HG03025 (cell line): Measurements from ENCODE around the gene ADRM1.

ENCODE experiments used
- ATAC-seq: cut with Tn5 transposase; IDR thresholded peaks from one replicate; pipeline ENCODE4 v1.9.1; 2021; ENCODE audit warnings: mild to moderate bottlenecking, moderate library complexity; ENCODE audit not compliant: unreplicated experiment, low FRiP score

Gene ADRM1

DNA sequence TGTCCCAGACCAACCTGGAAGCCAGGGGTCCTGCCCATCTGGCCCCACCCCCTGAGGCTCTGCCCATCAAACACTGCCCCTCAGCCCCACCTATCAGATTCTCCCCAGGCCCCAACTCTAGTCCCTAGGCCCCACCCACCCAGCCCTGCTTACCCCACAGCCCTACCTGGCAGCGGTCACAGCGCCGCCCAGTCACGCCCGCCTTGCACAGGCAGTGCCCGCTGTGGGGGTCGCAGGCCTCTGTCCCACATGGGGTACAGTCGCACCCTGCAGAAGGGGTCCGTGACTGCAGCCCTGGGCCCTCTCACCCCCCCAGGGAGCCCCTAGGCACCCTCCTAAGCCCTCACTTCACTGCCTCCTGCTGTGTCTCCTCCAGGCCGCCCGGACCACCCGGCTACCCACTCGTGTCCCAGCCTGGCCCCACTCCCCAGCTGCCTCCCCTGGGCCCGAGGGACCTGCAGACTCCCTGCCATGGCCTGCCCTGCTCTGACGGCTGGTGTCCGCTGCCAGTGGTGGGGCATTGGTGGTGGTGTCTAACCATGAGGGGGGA is 19.8 kb downstream of the ADRM1 start:
- no peak for ATAC-seq

DNA sequence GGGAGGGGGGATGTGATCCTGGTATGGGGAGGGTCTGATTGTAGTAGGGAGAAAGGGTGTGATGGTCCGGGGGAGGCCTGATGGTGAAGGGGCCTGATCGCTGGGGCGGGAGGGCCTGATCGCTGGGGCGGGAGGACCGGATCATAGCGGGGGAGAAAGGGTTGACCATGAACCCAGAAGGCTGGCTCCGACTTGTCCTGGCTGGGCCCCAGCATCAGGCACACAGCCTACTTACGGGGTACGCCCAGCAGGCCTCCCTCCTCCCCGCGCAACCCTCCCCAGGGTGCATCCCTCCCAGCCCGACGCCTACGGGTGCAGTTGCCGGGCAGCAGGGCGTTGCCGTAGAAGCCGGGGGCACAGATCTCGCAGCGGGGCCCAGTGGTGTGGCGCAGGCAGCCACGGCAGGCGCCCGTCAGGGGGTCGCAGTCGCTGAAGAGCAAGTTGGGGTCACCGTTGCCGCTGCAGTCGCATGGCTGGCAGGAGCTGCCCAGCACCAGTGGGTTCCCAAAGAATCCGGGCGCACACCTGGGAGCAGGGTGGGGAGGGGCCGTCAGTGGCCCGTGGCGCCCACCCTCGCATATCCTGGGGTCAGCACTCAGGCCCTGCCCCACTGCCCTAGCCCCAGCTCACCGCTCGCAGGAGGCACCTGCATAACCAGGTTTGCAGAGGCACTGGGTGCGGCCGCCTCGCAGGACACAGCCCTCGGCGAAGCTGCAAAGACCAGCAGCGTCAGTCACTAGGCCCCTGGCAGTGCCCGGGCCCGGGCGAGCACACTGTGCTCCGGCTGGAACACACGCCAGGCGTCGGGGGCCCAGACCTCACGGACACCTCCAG is 20.6 kb downstream of the ADRM1 start:
- ATAC-seq, result no peak

DNA sequence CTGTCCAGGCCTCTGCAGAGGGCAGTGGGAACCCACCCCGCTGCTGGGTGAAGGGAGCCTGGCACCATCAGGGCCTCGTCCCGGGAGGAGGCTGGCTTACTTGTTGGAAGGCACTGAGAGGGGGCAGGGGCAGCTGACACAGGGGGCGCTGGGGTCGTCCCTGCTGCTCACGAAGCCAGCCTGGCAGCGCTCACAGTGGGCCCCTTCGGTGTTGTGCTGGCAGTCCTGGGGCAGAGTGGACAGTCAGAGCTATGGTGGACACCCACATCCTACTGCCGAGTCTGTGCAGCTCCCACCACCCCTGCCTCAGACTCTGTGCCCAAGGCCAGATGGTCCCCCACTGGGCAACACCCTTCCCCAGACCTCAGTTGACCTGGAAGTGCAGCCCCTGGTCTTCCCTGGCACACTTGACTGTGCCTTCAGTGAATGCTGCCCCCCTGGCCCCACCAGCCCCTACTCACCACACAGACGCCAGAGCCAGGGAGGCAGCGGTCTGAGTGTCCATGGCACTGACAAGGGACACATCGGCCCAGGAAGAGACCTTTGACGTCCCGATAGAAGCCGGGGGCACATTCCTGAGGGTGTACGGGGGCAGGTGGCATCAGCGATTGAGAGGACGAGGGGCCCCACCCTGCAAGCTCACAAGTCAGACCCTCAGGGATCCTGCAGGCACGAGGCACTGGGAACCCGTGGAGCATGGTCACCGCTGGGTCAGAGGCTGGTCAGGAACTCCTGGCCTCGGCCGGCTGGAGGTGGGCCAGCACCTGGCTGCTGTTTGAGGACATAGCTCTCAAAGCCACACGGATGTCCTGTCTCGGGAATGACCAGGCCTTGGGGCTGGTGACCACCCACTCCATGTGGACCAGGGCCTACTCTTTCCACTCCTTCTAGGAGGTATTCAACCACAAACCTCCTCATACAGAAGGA is 21.4 kb downstream of the ADRM1 start:
- ATAC-seq, result no peak

DNA sequence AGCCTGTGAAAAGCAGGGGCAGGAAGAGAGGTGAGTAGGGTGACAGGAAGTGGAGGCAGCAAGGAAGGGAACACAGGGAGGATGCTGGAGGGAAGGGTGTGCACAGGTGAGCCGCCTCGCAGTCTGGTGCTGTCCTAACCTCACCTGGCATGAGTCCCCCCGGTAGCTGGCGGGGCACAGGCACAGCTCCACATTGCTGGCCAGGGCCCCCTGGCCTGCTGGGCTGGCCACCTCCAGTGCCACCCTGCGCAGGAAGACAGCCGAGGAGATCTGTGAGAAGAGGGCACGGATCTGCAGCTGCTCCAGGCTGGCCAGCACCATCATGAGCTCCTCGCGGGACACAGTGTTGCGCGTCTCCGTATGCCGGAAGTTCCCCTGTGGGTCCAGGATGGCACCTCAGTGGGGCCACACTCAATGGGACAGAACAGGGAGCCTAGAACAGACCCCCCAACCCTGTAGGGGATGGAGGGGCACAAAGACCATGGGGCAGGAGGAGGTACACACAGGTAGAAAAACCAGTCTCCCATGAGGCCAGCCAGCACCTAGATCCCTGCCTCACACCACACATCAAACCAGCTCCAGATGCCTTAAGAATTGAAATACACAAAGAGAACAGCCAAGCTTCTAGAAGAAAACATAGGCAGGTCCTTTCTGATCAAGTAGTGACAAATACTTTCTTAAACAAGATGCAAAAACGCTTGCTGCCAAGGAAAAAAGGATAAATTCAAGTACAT is 22.5 kb downstream of the ADRM1 start:
- no peak for ATAC-seq

DNA sequence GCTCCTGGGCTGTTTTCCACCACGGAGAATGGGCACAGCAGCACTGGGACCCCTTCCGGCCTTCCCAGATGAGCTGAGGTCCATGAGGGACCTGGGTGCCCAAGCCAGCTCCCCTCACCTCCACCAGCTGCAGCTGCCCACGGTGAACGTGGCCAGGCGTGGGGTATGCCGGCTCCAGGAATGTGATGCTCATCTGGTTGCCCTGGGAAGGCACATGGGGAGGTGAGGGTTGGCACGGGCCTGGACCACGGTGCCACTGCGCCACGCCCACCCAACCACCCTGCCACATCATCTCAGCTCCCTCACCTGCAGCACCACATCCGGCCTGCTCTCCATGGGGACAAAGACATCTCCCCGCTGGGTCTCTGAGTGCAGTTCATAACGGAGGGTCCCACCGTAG is 23.8 kb downstream of the ADRM1 start:
- no peak for ATAC-seq

DNA sequence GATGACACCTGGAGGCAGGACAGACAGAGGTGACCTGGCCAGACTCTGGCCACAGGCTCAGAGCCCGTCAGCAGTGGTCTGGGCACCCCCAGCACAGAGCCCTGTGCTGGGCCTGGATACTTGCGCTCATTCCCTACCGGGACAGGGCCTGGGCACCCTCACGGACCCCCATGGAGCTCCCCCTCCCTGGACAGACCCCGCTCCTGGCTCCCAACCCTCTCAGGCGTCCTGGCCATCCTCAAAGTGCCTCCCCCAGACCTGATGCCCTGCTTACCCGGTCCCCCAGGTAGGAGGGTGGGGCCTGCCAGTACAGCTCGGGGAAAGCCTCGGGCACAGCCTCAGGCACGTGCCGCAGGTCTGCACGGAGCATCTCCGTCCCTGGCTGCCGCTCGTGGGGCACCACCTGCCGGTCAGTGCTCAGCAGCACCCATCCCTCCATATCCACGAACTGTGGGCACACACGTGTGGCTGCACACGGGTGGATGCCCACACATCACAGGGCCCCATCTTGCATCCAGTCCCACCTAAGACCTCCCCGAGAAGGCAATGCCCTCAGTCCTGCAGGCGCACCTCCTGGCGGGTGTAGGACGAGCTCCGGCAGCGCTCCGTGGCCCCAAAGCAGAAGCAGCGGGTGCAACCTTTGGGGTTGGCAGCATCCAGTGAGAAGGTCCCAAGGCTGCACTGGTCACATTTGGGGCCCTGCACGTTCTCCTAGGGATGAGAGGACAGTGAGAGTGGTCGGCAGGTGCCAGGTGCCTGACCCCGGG is 24.3 kb downstream of the ADRM1 start:
- no peak for ATAC-seq

DNA sequence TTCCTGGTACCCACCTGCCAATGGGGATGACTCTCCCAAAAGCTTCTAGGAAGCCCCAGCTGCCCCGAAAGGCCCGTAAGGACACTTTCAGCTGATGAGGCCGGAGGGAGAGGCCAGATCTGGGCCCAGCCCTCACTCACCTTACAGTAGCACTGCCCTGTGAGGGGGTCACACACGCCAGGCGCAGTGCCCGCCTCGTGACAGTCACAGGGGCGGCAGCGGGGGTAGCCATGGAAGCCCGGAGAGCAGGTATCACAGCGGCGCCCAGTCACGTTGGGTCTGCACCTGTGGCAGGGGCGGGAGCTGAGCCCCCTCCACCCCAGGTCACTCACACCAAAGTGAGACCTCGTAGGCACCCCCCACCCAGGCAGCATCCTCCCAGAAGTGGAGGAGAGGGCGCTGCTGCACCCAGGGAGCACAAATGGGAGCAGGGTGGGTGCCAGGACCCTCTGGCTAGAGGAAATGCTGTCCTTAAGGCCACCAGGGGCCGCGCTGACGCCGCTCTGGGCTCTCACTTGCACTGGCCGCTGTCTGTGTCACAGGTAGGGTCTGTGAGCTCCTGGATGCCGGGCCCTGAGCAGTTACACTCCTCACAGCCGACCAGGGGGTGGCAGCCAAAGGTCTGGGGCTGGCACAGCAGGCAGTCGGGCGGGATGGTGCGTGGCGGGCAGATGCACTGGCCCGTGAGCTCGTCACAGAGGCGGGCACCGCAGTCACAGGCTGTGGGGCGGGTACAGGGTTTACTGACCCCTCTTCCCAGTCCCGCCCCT is 25.1 kb downstream of the ADRM1 start:
- ATAC-seq, result no peak

DNA sequence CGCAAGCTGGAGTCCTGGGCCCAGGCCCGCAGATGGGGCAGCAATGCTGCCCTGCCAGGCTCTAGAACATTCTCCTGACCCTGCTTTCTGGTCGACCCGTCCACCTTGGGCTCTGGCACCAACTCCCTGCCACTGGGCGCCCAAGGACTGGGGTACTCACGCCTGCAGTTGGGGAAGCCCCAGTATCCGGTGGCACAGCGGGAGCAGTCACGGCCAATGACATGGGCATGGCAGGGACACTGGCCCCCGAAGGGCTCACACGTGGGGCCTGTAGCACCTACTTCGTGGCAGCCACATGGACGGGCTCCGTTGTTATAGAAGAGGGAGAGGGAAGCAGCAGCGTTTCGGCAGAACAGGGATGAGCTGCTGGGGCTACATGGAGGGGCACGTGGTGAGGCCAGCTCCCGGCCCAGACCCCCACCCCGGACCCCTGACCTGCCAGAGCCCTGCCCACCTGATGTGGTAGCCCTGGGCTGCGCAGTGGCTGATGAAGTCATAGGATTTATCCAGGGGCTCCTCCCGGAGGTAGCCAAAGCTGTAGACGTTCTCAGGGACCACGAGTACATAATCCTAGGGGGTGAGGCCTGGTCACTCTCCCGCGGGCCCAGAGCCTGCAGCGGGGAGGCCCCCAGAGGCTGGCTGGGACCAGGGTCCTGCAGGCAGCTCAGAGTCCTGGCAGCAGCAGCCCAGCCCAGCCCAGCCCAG is 26.0 kb downstream of the ADRM1 start:
- ATAC-seq, result no peak

DNA sequence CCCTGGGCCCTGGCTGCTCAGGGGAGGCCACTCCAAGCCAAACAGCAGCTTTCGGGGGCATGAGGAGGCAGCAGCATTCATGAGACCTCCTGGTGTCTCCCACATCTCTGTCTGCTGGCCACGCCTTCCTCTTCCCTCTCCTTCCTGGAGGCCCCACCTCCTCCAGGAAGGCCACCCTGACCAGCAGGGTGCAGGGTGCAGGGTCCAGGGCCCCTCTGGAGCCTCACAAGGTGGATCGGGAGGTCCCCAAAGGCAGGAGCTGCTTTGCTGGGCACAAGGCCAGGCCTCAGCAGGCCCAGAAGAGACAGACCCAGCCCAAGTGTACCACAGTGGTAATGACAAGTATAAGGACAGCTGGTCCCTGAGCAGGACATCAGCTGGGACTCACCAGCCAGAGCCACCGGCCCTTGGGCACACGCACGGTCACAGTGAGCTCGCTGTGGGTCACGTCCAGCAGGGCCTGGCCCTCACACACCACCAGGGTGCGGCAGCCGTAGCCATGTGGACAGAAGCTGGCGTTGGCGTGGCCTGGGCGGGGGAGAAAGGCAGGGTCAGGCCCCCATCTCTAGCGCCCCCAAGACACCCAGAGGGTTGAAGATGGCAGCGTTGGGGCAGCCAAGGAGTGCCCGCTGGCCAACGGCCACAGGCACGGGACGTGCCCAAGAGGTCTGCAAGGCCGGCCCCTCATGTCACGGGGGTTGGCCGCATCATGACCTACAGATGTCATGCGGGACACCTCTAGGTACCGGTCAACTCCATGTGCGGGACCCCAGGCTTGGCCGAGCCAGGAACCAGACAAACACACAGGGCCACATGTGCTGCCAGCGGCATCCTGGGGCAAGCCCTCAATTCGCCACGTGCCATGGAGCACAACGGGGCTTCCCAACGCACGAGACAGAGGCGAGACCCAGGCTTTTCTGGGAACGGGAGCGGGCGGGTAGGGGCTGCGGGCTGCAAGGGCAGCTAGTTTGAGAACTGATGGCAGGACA is 26.9 kb downstream of the ADRM1 start:
- no peak for ATAC-seq

DNA sequence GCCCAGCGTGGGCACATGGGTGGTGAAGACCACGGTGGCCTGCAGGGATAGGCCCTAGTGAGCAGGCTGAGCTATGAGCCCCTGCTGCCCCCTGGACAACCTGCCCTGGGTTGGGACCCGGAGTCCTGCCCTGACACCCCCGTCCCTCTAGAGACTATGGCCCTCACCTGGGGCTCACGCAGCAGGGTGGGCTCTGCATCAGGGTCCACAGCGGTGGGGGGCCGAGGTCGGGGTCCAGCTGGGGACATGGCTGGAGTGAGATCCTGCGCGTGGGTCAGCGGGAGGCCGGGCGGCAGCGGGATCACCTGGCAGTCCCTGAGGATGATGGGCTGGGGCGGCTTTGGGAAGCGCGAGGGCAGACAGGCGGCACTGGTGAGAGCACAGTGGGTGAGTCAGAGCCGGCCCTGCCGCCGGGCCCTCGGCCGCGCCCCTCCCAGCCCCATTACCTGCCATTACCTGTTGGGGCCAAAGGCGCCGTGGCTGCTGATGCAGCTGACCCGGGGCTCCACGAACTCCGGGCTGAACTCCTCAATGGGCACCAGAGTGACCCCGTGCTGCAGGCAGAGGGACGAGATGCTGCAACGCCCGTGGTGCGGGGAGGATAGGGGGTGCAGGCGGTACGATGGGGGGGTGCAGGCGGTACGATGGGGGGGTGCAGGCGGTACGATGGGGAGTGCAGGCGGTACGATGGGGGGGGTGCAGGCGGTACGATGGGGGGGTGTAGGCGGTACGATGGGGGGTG is 27.9 kb downstream of the ADRM1 start:
- ATAC-seq, result no peak

DNA sequence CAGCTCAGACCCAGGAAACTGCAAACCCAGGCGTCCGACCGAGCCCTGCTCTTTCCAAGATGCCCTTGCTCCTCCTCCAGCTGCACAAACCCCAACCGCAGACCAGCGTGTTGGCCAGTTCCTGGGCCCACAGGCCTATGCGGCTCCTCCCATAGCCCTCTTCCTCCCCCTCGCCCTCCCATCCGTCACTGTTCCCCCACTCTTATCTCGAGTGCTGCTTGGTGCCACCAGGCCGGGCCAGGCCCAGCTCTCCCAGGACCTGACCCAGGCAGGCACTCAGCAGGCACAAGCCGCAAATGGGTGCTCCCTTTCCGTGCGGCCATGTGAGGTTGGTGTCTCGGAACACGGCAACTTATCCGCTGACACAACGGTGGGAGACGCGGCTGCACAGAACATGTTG is 28.6 kb downstream of the ADRM1 start:
- ATAC-seq, result no peak

DNA sequence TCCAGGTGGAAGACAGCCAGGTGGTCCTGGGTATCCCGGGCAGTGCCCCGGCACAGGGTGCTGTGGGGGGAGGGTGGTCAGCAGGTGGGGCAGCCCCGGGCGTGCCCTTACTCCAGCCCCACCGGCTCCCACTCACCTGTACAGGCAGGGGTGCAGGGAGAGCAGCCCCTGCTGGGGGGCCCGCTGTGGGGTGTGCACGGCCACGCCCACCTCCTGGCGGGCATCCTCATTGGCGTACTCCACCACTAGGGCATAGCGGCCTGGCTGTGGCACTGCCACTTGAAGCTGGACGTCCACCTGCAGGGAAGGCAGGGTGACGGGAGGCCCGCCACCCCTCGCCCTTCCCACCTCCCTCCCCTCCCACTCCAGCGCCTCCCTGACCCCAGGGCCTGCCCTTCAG is 29.6 kb downstream of the ADRM1 start:
- ATAC-seq, result no peak

DNA sequence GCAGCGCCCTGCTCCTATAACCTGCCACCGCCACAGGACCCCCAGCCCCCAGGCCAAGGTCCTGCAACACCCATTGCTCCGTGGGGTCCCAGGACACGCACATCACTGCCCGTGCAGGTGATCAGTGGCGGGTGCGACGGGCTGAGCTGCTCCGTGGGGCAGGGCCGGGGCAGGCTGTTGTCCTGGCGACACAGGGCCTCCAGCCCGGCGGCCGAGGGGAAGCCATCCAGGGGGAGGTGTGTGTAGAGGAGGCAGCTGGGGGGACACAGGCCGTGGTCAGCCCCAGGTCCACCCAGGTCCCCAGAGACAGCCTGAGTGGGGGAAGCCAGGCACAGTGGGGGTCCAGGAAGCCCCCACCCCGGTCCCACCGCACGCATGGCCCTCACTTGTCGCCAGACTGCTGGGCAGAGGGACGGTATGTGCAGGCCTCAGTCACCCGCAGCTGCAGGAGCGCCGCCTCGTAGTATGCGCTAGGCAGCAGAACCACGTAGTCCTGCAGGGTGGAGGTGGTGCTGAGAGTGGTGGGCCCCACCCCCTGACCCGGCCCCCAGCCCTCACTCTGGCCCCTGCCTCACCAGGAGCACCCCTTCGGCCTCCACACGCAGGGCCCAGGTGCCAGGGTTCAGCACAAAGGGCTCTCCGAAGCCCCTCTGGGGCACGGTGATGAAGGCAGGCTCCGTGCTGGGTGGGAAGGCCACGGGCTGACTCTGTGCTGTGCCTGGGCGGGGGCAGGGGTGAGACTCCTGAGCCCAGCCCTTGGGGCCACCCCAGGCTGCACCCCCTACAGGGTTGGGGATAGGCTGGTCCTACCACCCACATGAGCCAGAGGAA is 30.4 kb downstream of the ADRM1 start:
- ATAC-seq, result no peak

DNA sequence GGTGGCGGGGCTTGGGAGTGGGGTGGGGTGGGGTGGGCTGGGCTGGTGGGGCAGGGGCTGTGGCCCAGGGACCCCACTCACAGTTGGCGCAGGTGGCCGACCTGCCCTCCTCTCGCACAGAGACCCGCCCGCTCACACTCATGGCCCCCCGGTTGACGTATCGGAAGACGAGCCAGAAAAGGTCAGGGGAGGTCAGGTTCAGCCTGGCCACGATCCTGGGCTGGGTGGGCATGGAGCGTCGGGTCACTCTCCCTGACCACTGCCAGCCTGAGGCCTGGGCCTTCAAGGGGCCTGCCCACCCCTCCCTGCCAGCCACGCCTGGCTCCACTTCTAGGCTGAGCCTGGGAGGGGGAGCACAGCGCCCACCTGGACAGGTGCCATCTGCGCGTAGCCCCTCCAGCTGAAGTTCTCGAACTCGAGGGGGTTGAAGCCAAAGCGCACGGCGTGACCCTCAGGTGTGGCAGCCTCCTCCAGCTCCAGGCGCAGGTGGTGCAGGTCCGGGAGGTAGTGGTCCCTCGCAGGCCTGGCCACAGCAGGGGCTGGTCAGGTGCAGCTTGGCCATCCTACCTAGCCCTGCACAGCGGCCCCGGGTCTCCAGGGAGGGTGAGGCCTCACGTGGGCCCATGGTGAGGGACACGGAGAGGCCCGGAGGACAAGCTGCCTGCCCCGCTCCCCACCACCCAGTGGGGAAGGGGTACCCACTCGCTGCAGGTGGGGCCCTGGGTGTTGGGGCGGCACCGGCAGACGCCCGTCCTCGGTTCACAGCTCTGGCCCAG is 31.2 kb downstream of the ADRM1 start:
- no peak for ATAC-seq

DNA sequence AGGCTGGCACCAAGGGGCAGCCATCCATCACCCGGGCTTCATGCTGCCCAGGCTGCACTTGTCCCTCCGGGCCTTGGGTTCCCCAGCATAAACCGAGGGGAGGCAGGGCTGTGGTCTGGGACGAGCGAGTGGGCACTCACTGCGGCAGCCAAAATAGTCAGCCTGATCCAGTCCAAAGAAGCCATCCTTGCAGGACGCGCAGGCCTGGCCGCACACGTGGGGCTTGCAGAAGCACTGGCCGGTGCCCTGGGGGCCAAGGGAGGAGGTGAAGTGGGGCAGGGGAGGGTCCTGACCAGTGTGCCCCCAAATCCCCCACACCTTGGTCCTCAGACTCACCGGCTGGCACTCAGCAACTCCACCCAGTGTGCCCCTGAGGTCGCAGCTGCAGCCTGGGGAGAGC is 32.1 kb downstream of the ADRM1 start:
- ATAC-seq, result no peak
